Astrocyte of the cerebellum (primary cell): Measurements from ENCODE around the gene ABCF3.
A peak's percentile ranks its signal among the peaks of the same experiment; 100 is the strongest.
"Not testable (repeated sequence)": the region's sequence is repeated elsewhere in the genome, so short reads cannot be mapped to it uniquely, and the experiment has no call there.

Source experiments
- DNase-seq: peaks from one replicate; pipeline ENCODE4 v3.0.0-alpha.2; 2011; ENCODE audit warnings: low read depth
- H3K4me3 ChIP-seq: 2 replicates; pipeline ENCODE4 v1.5.1; 2011; ENCODE audit warnings: mild to moderate bottlenecking, low read depth, low read length, moderate library complexity
- in situ Hi-C: cut with HindIII; loops from 2 replicates; pipeline ENCODE4 v1.10.0; 2017; ENCODE audit warnings: low sequenced_read_pairs
- TF ChIP-seq, protein P1 (sequence below): IDR thresholded peaks from 2 replicates; pipeline ENCODE4 v1.5.1; 2012; ENCODE audit warnings: low read length, low read depth, moderate library complexity, mild to moderate bottlenecking; ENCODE audit errors: missing control alignments

Gene ABCF3

DNA sequence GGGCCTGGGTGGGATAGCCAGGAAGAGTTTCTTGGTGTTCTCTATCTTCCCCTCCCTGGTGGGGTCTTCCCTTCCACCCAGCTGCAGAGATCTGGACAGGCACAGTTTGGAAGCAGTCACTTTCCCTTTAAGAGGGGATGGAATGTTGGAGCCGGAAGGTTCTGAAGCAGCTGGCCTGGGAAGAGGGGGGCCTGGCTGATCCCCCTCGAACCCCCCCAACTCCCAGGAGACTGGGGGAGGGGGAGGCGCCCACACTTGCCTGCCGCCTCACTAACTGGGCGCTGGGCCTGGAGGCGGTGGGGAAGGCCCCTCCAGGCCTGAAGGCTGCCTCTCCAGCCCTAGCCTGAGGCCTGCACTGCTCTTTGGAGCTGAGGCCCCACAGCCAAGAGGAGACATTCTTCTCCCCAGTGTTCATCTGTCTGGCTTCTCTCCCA is 29.5 kb upstream of the ABCF3 start:
- TF ChIP-seq, protein P1, sequence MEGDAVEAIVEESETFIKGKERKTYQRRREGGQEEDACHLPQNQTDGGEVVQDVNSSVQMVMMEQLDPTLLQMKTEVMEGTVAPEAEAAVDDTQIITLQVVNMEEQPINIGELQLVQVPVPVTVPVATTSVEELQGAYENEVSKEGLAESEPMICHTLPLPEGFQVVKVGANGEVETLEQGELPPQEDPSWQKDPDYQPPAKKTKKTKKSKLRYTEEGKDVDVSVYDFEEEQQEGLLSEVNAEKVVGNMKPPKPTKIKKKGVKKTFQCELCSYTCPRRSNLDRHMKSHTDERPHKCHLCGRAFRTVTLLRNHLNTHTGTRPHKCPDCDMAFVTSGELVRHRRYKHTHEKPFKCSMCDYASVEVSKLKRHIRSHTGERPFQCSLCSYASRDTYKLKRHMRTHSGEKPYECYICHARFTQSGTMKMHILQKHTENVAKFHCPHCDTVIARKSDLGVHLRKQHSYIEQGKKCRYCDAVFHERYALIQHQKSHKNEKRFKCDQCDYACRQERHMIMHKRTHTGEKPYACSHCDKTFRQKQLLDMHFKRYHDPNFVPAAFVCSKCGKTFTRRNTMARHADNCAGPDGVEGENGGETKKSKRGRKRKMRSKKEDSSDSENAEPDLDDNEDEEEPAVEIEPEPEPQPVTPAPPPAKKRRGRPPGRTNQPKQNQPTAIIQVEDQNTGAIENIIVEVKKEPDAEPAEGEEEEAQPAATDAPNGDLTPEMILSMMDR, result no peak
- no peak for DNase-seq
- H3K4me3 ChIP-seq, result peak overlapping the region; percentile 84
- in situ Hi-C loops, result no loop called here

DNA sequence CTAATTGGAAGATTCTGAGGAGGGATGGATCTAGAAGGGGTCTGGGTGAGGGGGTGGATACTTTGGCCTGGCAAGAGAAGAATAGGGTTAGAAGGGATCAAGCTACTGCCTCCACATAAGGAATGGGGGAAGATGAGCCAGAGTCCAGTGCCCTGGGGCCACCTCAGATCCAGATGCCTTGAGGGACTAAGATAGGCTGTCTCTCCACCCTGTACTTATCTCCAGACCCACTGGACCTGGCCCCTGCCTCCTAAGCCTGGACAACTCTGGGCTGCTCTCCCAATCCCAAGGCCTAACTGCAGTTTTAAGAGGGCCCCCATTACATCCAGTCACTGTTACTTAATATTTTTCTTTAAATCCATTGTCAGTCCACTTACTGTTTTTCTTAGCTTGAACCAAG is 28.8 kb upstream of the ABCF3 start:
- in situ Hi-C loops, result no loop called here
- peak overlapping the region; percentile 84 for H3K4me3 ChIP-seq
- DNase-seq, result no peak
- TF ChIP-seq, protein P1, result no peak

DNA sequence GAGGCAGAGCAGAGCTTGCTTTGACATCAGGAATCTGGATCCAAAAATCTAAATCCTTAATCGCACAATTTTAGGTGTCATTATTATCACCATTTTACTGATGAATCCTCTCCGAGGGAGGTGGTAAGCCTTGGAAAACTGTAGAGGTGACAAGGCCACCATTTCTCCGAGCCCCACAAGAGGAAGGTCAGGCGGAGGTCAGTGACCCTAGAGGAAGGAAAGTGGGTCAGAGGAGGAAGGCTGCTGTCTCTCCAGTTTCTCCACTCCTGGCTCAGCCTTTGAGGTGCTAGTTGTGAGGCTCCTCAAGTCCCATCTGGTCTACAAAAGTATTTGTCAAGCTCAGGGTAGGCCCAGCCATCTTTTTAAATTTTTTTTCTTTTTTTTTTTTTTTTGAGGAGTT is 27.6 kb upstream of the ABCF3 start:
- TF ChIP-seq, protein P1, result no peak
- in situ Hi-C loops, result no loop called here
- no peak for DNase-seq

DNA sequence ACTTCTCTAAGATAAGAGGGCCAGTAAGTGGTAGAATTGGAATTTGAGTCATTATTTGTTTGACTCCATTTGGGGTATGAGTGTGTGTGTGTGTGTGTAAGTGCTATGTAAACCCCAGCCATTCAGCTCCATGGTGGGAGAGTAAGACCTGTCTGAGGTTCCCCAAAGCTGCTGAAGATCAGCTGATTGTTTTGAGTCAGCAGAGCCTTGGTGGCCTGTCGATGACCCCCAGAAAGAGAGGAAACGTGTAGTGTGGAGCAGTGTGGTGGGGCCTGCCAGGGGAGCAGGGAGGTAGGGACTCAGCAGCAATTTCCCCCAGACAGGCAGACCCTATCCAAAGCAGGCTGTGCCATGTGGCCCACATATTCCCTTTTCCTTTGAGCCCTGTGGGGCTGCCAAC is 25.5 kb upstream of the ABCF3 start:
- no peak for DNase-seq
- H3K4me3 ChIP-seq, result no peak overlapping the region
- TF ChIP-seq, protein P1, result no peak
- in situ Hi-C loops, result no loop called here

More for the DNA sequence above, 27.6 kb upstream of the ABCF3 start:
- H3K4me3 ChIP-seq, result no peak overlapping the region

DNA sequence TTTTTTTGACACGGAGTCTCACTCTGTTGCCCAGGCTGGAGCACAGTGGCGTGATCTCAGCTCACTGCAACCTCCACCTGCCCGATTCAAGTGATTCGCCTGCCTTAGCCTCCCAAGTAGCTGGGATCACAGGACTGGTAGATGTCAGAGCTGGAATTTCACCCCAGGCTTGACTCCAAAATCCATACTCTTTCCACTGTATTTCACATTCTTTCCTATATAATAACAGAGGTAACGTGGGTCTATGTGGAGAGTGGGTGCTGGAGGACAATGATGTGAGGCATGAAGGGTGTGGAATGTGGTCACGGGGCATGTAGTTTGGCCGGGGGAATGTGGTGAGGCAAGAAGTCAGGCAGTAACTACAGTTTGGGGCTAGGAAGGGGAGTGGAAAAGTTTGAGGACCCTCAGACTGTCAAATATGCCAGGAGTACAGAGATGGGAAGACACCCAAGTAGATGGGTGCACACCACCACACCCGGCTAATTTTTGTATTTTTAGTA is 23.4 kb upstream of the ABCF3 start:
- in situ Hi-C loops, H3K4me3 ChIP-seq, DNase-seq: not testable (repeated sequence)

DNA sequence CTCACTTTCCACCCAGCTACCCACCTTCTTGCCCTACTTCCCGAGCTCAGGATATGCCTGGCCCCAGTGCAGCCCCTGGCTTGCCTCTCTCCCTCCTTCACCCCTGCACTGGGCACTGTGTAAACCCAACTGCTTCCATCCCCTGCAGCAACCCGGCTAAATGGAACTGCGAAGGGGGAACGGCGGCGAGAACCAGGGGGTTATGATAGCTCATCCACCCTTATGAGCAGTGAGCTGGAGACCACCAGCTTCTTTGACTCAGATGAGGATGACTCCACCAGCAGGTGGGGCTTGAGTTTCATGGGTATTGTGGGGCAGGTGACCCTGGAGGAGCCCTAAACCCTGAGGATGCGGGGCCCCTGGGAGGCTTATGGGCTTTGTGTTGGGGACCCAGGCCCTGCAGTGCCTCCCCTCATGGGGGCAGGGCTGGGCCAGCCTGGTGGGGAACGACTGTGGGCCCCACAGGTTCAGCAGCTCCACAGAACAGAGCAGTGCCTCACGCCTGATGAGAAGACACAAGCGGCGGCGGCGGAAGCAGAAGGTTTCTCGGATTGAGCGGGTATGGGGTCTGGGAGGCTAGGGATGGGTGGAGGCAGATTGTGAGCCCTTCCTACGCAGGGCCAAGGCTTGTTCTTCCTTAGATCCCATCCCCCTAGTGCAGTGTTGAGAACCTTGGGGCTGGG is 21.2 kb upstream of the ABCF3 start:
- in situ Hi-C loops, result no loop called here
- TF ChIP-seq, protein P1, result no peak
- H3K4me3 ChIP-seq, result no peak overlapping the region
- DNase-seq, result no peak

DNA sequence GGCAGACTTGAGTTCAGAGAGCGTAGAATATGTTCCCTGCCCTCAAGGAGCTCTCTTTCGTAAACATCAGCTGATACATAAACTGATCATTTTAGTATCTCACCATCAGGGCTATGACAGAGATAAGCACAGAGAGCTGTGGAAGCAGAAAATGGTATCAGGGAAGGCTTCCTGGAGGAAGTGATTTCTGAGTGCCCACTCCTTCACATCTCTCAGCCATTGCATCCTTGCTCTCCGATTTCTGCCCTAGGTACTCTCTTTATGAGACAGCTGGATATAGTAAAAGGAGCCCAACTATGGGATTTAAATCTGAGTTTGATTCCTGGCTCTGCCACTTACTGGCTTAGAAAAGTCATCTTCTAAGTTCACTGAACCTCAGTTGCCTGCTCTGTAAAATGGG is 20.5 kb upstream of the ABCF3 start:
- TF ChIP-seq, protein P1, result no peak
- DNase-seq, result no peak
- in situ Hi-C loops, result no loop called here
- no peak overlapping the region for H3K4me3 ChIP-seq
